HFFc6 (cell line): ENCODE results near the gene FAM3B. TPM values are rescaled to one million over a fixed set of nuclear protein-coding genes. Genes with fewer than 3 reads are reported as not detected.

Source experiments
- DNase-seq: peaks from one replicate; pipeline ENCODE4 v3.0.0-alpha.2; 2018
- H3K27ac Mint-ChIP-seq: 2 replicates; pipeline ENCODE4 v1.8.0; 2020; ENCODE audit warnings: mild to moderate bottlenecking, mixed read lengths
- H3K27me3 Mint-ChIP-seq: 2 replicates; pipeline ENCODE4 v1.8.0; 2021; ENCODE audit warnings: mild to moderate bottlenecking, moderate library complexity, mixed read lengths; ENCODE audit not compliant: insufficient read depth
- H3K36me3 Mint-ChIP-seq: 2 replicates; pipeline ENCODE4 v1.8.0; 2021; ENCODE audit warnings: low read depth, mixed read lengths
- H3K4me1 Mint-ChIP-seq: 2 replicates; pipeline ENCODE4 v1.8.0; 2020; ENCODE audit warnings: low read depth, mixed read lengths
- H3K4me3 Mint-ChIP-seq: 2 replicates; pipeline ENCODE4 v1.8.0; 2020; ENCODE audit warnings: mild to moderate bottlenecking, moderate library complexity, mixed read lengths
- H3K9me3 Mint-ChIP-seq: 2 replicates; pipeline ENCODE4 v1.8.0; 2020; ENCODE audit warnings: mild to moderate bottlenecking, mixed read lengths
- total RNA-seq, 6 experiments: library from RNA; stranded (reverse); fragmentation: NEBNext Ultra II Directional; extraction: Animal tissue kit (Norgen Biotek cat#: 25700); gene quantifications; 2 replicates in 1 of 6; 3 replicates in 5 of 6; pipeline ENCODE4 v1.2.3, GENCODE V29; 2021
- TF ChIP-seq, protein P1 (sequence below): fragments of 200-600 bp; sonication (generic); IDR thresholded peaks from 2 replicates; pipeline ENCODE4 v1.5.0; 2021; ENCODE audit warnings: antibody characterized with exemption, mild to moderate bottlenecking

The FAM3B gene
- total RNA-seq, 6 experiments from 2014 or later: not detected

DNA sequence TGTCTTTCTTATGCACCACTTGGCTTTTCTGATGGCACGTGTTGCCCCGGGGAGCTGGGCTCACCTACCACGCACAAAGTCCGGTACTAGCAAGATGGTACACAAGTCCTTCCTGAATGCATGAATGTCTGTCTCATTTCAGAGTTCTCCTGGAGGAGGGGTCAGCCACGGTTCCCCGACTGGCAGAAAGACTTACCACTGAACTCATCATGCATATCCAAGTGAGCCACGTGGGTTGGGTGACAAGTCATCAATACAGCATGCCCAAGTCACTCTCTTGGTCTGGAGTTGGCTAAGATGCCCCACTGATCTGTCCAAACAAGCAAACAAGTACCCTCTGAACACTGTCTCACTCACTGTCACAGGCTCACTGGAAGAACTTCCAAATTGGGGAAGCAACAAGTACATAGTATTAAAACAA is 80.9 kb downstream of the FAM3B start:
- DNase-seq: no peak
- Mint-ChIP-seq H3K27me3 (peaks cover 13% of the 10 kb centered on the region), H3K4me3 (no peak overlapping the region), H3K4me1 (no peaks in the 10 kb centered on the region), H3K9me3 (peaks cover 13% of the 10 kb centered on the region; the same call in 1 of the 2 replicates), H3K27ac (no peak overlapping the region), H3K36me3 (no peaks in the 10 kb centered on the region)
- TF ChIP-seq, protein P1, sequence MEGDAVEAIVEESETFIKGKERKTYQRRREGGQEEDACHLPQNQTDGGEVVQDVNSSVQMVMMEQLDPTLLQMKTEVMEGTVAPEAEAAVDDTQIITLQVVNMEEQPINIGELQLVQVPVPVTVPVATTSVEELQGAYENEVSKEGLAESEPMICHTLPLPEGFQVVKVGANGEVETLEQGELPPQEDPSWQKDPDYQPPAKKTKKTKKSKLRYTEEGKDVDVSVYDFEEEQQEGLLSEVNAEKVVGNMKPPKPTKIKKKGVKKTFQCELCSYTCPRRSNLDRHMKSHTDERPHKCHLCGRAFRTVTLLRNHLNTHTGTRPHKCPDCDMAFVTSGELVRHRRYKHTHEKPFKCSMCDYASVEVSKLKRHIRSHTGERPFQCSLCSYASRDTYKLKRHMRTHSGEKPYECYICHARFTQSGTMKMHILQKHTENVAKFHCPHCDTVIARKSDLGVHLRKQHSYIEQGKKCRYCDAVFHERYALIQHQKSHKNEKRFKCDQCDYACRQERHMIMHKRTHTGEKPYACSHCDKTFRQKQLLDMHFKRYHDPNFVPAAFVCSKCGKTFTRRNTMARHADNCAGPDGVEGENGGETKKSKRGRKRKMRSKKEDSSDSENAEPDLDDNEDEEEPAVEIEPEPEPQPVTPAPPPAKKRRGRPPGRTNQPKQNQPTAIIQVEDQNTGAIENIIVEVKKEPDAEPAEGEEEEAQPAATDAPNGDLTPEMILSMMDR: no peak

DNA sequence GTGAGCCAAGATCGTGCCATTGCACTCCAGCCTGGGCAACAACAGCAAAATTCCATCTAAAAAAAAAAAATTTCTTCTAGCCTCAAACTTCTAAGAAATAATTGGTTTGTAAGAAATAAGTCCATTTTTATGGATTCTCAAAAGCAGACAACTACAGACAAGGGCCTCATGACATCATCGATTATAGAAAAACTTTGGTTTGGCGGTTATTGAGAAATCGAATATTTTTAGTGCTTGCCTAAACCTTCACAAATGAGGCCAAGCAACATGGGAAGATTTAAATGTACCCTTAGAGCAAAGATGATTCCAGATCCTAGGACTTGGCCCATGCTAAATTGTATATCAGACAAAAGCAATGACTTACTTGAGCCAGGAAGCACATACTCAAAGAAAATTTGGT is 81.7 kb downstream of the FAM3B start:
- H3K9me3 Mint-ChIP-seq: peaks cover 12% of the 10 kb centered on the region; the same call in 1 of the 2 replicates
- no peak overlapping the region for H3K4me3 Mint-ChIP-seq
- TF ChIP-seq, protein P1: no peak
- no peak for DNase-seq
- H3K36me3 Mint-ChIP-seq: no peaks in the 10 kb centered on the region
- H3K4me1 Mint-ChIP-seq: no peaks in the 10 kb centered on the region
- H3K27ac Mint-ChIP-seq: no peak overlapping the region
- peaks cover 12% of the 10 kb centered on the region for H3K27me3 Mint-ChIP-seq

DNA sequence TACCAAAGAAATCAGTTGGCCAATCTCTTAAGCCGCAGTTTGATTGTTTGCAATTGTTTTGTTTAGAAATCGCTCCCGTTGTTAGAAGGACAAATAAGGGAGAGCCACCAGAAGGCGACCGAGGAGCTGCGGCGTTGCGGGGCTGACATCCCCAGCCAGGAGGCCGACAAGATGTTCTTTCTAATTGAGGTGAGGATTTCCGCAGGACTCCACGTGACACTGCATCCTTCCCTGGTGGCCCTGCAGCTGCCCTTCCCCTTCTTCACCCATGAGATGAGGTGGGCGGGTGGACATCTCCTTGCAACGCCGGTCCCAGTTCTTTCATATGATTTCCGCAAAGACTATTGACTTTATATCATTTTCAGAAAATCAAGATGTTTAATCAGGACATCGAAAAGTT is 82.2 kb downstream of the FAM3B start:
- Mint-ChIP-seq H3K36me3 (no peaks in the 10 kb centered on the region), H3K27me3 (peaks cover 10% of the 10 kb centered on the region), H3K27ac (no peak overlapping the region), H3K9me3 (peaks cover 8% of the 10 kb centered on the region; the same call in 1 of the 2 replicates), H3K4me3 (no peak overlapping the region), H3K4me1 (no peaks in the 10 kb centered on the region)
- TF ChIP-seq, protein P1: no peak
- no peak for DNase-seq

DNA sequence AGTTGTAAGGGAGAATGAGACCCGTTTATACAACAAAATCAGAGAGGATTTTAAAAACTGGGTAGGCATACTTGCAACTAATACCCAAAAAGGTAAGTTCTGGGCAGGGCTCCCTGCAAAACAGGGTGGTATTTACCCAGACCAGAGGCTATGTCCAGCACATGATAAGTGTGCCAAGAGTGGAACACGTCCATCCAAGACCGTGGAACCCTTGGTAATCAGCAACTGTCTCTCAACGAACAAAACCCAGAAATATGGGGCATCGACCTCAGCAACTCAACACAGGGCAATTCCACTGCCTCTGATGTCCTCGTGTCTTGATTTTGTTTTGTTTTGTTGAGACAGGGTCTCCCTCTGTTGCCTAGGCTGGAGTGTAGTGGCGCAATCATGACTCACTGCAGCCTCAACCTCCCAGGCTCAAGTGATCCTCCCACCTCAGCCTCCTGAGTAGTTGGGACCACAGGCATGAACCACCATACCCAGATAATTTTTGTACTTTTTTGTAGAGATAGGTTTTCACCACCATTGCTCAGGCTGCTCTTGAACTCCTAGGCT is 82.7 kb downstream of the FAM3B start:
- no peak for DNase-seq
- TF ChIP-seq, protein P1: no peak
- Mint-ChIP-seq H3K27me3 (peaks cover 7% of the 10 kb centered on the region), H3K4me3 (no peak overlapping the region), H3K9me3 (peaks cover 3% of the 10 kb centered on the region; the same call in 1 of the 2 replicates), H3K27ac (no peak overlapping the region), H3K4me1 (no peaks in the 10 kb centered on the region), H3K36me3 (no peaks in the 10 kb centered on the region)

DNA sequence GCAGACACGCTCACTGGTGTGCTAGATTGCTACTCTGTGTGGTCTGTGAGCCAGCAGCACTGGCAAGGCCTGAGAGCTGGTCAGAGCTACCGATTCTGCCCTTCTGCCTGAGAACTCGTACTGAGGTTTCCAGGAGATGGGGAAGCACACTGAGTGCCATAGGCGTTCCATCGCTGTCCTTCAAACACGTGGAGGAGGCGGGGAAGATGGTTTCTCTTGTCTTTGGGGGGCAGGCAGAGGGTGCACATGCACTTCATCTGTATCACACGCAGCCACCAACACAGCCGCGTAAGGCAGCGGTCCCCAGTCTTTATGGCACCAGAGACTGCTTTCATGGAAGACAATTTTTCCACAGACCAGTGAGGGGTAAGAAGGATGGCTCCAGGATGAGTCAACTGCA is 85.6 kb downstream of the FAM3B start:
- H3K9me3 Mint-ChIP-seq: no peaks in the 10 kb centered on the region
- H3K36me3 Mint-ChIP-seq: no peaks in the 10 kb centered on the region
- no peak overlapping the region for H3K27ac Mint-ChIP-seq
- H3K27me3 Mint-ChIP-seq: peaks cover 12% of the 10 kb centered on the region
- no peak overlapping the region for H3K4me3 Mint-ChIP-seq
- DNase-seq: no peak
- no peaks in the 10 kb centered on the region for H3K4me1 Mint-ChIP-seq
- TF ChIP-seq, protein P1: no peak
